Stromal cell of bone marrow (primary cell): ENCODE measurements around the gene SCN7A.
A peak's percentile ranks its signal among the peaks of the same experiment; 100 is the strongest.
"Not testable (repeated sequence)": the region's sequence is repeated elsewhere in the genome, so short reads cannot be mapped to it uniquely, and the experiment has no call there.

Experiments used
- DNase-seq: peaks from one replicate; pipeline ENCODE4 v3.0.0-alpha.2; 2012; ENCODE audit warnings: low read depth

Gene SCN7A

GRCh38 chr2:166454006-166454595 is 39.9 kb downstream of the SCN7A start:
- DNase-seq, result no peak

- DNase-seq, result no peak
Measured at GRCh38 chr2:166451468-166451867, 42.6 kb downstream of the SCN7A start.

GRCh38 chr2:166449439-166449838 is 44.6 kb downstream of the SCN7A start:
- DNase-seq, result no peak

GRCh38 chr2:166448106-166448505 is 45.9 kb downstream of the SCN7A start:
- DNase-seq, result no peak

- no peak for DNase-seq
Measured at GRCh38 chr2:166444306-166444705, 49.7 kb downstream of the SCN7A start.

GRCh38 chr2:166440313-166440712 is 53.7 kb downstream of the SCN7A start:
- DNase-seq, result no peak

GRCh38 chr2:166439078-166439477 is 55.0 kb downstream of the SCN7A start:
- no peak for DNase-seq

- no peak for DNase-seq
Measured at GRCh38 chr2:166436976-166437375, 57.1 kb downstream of the SCN7A start.

- no peak for DNase-seq
Measured at GRCh38 chr2:166436189-166436588, 57.9 kb downstream of the SCN7A start.

GRCh38 chr2:166434491-166434890 is 59.6 kb downstream of the SCN7A start:
- no peak for DNase-seq

- DNase-seq, result no peak
Measured at GRCh38 chr2:166433457-166433856, 60.6 kb downstream of the SCN7A start.

- DNase-seq, result no peak
Measured at GRCh38 chr2:166432331-166432730, 61.7 kb downstream of the SCN7A start.

- no peak for DNase-seq
Measured at GRCh38 chr2:166424841-166425240, 69.2 kb downstream of the SCN7A start.

GRCh38 chr2:166419616-166419934 is 74.5 kb downstream of the SCN7A start:
- DNase-seq, result peak; percentile 20

GRCh38 chr2:166418853-166419615 is 75.0 kb downstream of the SCN7A start:
- DNase-seq, result no peak

GRCh38 chr2:166417669-166418068 is 76.4 kb downstream of the SCN7A start:
- DNase-seq, result peak; percentile 45

GRCh38 chr2:166413255-166413654 is 80.8 kb downstream of the SCN7A start:
- no peak for DNase-seq

GRCh38 chr2:166411473-166412230 is 82.4 kb downstream of the SCN7A start:
- DNase-seq, result no peak

- DNase-seq, result peak; percentile 66
Measured at GRCh38 chr2:166410828-166411472, 83.1 kb downstream of the SCN7A start.

GRCh38 chr2:166407746-166408145 is 86.3 kb downstream of the SCN7A start:
- DNase-seq, result not testable (repeated sequence)

GRCh38 chr2:166406374-166406773 is 87.7 kb downstream of the SCN7A start:
- no peak for DNase-seq

GRCh38 chr2:166405569-166405926 is 88.5 kb downstream of the SCN7A start:
- no peak for DNase-seq
